GM21390 (cell line): Measurements from ENCODE around the gene CCDC85C.

Experiments
- ATAC-seq: cut with Tn5 transposase; IDR thresholded peaks from one replicate; pipeline ENCODE4 v1.9.1; 2021; ENCODE audit not compliant: unreplicated experiment

CCDC85C gene

DNA sequence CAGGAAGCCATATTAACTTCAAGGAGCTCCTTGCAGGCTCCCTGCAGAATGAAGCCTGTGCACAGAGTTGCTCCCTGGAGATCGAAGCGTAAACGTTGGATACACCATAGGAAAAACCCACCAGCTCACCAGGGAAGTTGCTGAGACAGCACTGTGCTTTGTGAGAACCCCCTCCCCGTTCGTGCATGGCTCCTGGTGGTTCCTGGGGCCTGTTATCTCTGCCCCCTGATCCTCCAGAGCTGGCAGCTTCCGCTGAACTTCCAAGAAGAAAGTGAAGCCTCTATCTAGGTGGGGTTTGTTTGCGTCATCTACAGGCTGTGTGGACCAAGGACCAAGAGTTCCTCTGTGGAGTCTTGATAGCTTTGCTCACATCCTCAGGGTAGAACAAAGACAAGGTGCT, 2.4 kb upstream of the CCDC85C start:
- no peak for ATAC-seq

DNA sequence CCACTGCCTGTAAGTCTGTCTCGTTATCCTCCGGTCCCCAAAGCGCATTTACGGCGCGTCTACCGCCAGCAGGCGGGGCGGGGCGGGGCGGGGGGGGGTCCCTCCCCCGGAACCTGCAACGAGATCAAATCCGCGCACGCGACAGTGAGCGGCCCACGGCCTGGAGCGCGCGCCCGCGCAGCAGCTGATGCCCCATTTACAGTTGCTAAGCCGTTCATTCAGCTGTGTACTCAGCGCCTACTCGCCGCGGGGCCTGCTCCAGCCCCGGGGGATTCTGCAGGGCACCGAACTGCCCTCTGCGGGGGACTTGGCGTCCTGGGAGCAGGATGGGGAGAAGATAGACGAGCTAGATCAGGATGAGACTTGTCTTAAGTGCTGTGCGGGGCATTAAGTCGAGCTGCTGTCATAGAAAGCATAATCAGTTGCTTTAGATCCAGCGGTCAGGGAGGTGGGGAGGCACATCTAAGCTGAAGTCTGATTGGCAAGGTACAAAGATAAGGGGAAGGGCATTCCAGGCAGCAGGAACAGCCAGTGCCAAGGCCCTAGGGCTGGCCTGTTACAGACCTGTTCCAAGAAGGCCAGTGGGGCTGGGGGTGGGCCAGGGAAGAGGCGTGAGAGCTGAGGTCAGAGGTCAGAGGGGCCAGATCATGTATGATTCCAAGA, 1.4 kb upstream of the CCDC85C start:
- no peak for ATAC-seq

DNA sequence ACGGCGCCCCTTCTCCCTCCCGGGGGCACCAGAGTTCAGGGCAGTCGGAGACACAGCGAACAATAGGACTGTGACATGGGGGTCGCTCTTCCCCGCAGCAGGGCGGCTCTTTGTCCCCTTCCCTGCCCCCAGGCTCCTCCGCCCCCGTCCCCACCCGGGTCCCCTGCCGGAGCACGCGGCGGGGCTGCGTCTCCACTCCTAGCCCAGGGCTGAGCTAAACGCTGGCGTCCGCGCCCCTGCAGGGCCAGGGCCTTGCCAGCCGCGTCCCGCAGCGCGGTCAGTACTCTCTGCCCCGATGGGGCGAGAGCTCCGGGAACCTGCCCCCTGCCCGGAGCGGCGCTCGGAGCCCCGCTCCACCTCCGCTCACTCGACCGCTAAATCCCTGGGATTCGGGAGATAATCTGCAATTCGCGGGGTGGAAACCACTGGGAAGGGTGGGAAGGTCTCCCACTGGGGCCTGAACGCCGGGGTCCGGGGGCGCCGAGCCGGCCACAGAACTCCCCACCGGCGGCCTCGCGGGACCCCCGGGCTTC, 825 bp upstream of the CCDC85C start:
- ATAC-seq, result no peak

DNA sequence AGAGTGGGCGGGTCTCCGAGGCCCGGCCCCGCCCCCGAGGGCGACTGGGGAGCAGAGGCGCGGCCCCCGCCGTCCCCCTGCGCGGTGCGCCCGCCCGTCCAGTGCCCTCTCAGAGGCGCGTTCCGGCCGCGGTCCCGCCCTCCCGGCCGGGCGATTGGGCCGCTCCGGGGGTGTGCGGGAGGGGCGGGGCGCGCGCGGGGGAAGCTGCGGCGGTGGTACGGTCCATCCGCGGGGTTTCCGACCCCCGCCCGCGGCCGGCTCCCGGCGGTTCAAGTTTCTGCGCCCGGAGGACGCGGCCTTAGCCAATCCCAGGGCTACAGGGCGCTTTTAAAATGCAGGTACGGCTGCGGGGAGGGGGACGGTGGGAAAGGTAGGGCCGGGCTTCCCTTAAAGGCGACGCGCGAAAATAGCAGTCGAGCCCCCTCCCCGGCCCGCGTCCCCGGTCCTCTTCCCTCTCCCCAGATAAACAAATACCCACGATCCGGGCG, 315 bp upstream of the CCDC85C start:
- ATAC-seq, result peak; percentile 91

DNA sequence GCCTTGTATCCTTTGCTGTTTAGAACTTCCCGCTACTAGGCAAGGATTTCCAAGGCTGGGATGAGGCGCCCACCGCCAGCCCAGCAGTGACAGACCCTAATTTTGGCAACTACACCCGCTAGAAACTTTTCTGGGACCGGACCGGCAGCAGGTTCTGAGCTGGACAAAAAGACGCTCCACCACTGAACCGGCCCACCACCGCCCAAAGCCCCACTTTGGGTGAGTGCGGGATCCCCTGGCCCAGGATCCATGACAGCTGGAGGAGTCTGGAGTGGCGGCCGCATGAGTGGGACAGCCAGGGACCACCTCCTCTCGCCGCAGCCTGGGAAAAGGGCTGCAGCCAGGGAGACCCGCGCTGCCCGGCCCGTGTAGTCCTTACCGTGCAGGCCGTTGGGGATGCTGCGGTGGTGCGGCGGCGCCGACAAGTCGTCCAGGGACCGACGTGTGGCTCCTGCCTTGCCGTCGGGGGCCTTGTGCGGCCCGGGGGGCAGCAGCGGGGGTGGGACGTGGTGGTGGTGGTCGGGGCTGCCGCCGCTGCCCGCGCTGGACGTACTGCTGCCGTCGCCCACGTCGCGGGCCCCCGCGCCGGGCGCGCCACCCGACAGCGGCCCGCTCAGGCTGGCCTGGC, 1.1 kb downstream of the CCDC85C start:
- no peak for ATAC-seq

DNA sequence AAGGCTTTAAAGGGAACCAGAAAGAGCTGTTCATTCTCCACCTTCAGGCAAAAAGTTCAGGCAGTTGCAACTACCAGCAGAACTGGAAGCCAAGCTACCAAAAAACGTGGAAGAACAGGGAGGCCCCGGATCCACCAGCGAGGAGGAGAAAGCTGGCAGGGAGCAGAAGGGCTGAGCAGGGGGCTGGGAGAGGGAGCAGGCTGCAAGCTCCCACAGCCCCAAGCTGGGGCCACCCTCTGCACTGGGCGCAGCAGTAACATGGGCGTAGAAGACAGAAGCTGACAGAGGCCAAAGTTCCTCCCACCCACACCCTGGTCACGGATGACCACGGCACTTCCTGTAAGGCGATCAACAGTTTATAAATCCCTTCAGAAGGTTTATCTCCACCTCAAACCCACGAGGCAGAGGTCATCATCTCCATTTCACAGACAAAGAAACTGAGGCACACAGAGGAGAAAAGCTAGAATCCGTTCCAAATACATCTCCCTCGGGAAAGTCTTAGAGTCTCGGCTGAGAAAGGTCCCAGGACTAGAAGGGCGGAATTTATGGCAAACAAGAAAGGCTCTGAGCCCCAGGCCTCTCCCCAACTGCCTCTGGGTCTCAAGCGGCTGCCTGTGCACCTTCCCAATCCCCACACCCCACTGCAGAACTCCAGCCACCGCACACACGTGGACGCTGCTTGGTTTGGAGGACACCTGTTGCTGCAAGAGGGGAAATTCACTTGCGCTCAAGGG, 1.8 kb downstream of the CCDC85C start:
- ATAC-seq, result no peak

DNA sequence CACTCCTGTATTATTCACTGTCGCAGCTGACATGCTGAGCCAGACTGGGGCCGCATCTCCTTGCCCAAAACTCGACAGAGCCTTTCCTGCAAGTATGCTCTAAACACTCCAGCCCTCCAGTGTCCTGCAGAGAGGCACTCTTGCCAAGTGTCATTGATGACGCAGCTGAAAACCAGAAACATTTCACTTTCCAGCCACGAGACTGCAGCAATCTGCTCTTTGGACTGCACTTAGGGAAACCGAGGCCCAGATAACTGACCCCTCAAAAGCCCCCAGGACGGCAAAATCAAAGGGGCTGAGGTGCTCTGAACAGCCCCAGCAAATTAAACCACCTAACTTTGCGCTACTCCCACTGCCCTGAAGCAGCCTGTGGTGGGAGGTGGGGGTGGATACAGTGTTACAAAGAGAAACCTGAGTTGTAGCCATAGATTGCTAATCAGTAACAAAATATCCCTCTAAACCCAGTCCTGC, 2.6 kb downstream of the CCDC85C start:
- ATAC-seq, result no peak

DNA sequence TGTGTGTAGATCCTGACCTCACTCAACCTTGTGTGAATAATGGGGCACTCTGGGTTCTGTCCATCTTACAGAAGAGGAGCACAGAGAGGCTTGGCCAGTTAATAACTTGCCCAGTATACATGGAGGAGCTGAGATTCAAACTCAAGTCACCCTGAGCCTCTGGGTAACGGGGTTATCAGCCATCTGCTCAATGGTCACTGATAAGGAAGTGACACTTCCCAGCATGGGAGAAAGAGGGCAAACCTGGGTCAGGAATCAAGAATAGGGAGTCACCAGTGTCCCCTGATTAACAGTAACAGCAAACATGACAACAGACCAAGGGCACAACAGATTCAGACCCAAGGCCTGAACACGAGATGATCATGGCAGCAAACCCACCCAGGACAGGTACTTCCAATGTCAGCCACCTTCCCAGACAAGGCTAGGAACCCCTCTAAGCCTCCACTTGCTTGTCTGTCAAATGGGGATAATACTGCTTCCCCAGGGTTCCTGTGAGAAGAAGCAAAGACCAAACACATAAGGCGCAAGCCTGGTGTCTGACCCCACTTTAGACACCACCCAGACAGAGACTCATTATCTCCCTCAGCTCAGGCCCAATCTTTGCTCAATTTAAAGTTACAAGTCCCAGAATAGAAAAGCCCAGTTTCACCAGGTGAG, 3.6 kb downstream of the CCDC85C start:
- ATAC-seq, result no peak

DNA sequence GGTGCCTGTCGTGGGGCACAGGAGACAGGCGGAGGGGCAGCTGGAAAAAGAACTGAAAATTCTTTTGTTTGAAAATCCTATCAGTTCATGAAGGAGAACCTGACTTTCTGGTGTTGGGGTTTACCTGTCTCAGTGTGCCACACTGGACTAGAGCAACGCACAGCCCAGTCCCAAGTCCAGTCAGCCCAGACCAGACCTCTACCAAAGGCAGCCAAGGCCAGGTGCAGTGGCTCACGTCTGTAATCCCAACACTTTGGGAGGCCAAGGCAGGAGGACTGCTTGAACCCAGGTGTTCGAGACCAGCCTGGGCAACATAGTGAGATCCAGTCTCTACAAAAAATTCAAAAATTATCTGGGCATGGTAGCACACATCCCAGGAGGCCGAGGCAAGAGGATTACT, 4.6 kb downstream of the CCDC85C start:
- ATAC-seq, result no peak

DNA sequence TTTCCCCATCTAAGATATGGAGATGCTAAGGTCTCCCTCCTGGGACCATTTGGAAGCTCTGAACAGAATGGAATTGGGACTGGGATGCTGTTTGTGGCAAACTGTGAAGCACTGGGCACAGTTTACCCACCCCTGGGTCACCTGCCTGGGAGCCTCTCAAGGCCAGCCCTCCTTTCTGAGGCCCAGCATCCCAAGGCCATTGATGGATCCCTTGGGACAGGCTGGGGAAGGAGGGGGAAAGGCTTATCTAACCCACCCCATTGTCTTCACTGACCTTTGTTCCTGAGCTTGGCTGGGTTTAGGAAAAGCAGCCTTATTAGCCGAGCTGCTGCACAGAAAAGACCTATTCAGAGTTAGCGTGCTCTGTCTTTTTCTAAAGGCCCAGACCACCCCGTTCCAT, 5.2 kb downstream of the CCDC85C start:
- no peak for ATAC-seq

DNA sequence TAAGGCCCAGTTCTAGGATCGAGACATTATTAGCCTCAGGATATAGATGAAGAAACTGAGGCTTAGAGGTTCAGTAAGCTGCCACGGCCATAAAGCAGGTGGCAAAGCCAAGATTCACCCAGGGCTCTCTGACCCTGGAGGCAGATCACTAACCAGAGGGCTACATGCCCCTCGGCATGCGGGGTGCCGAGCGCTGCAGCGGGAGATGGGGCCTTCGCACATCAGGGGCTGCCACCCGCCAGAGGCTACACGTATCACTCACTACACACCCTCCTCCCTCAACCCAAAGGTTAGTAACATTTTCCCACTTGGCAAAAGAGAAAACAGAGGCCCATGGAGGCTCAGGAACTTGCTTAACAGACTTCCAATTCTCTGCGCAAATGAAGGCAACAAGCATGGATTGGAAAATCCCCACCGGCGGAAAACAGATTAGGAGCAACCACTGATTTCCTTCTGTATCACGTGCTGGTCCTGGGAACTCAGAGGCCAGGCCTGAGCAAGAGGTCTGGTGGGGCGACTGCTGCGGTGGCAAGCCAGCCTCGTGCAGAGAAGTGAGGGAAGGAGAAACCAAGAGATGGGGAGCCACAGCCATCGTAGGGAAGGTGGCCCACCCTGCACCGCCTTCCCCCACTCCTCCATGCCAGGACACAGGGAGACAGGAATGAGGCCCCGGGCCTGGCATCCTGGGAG, 6.0 kb downstream of the CCDC85C start:
- no peak for ATAC-seq

DNA sequence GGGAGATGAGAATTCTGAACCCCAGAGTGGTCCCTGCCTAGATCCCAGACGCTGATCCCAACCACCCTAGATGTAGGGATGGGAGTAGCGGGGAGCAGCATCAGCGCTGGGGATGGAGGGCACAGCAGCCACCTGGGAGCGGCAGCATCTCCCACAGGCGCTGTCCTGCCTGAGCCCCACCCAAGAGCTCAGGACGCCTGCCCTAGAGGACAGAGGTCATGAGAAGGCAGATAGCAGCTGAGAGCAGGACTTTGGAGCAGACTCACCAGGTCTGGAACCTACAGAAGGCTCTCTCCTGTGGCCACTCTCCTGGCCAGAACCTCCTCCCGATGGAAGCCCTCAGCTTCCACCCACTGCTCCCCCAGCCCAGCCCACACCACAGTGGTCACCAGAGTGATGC, 7.2 kb downstream of the CCDC85C start:
- ATAC-seq, result no peak

DNA sequence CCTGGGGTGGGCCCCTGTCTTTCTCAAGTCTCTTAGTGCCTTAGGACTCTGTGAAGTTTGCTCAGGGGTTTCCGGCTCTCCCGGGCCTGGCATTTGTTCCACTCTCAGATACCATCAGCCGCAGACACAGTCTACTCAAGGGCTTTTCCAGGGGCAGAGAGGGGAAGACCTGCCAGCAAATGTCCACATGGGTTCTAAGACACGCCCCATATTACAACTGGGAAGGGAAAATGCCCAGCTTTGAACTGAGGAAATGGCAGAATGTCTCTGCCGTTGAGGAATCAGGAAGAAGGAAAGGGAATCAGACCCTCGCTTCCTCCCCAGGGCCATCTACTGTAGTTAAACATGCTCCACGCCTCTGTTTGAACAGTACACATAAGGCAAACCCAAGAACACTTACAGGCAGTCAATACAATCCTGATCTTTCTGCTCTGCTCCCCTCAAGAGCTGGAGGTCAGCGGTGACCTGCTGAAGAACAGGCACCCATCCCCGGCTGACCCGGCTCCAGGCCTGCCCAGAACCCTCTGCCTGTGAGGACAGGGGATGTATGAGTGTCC, 7.9 kb downstream of the CCDC85C start:
- no peak for ATAC-seq

DNA sequence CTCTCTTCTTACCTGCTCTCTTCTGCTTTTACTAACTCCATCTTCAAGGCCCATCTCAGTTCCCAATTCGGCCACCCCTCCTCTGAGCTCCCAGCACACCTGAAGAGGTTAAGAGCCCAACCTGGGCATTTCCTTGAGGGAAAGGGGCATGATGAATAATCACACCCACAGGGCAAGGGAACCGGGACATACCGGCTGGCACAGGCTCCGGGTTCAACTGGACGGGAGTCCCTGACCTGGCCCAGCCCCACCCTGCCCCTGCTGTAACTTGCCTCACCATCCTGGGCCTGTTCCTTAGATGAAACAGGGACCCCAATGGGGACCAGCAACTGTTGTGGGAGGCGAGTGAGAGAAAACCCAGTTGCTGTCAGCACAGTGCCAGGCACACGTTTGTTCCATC, 8.5 kb downstream of the CCDC85C start:
- no peak for ATAC-seq

DNA sequence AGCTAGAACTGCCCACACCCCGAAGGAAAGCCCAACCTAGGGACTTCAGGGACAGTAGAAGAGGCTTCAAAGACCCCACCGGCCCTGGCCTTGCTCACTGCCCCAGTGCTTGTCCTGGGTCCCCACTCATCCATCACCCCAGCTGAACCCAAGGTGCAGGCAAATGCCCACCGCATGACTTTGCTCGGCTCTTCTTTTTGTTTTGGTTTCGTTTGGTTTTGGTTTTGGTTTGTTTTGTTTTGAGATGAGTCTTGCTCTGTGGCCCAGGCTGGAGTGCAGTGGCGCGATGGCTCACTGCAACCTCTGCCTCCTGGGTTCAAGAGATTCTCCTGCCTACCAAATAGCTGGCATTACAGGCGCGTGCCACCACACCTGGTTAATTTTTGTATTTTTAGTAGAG, 9.0 kb downstream of the CCDC85C start:
- peak; percentile 95 for ATAC-seq

DNA sequence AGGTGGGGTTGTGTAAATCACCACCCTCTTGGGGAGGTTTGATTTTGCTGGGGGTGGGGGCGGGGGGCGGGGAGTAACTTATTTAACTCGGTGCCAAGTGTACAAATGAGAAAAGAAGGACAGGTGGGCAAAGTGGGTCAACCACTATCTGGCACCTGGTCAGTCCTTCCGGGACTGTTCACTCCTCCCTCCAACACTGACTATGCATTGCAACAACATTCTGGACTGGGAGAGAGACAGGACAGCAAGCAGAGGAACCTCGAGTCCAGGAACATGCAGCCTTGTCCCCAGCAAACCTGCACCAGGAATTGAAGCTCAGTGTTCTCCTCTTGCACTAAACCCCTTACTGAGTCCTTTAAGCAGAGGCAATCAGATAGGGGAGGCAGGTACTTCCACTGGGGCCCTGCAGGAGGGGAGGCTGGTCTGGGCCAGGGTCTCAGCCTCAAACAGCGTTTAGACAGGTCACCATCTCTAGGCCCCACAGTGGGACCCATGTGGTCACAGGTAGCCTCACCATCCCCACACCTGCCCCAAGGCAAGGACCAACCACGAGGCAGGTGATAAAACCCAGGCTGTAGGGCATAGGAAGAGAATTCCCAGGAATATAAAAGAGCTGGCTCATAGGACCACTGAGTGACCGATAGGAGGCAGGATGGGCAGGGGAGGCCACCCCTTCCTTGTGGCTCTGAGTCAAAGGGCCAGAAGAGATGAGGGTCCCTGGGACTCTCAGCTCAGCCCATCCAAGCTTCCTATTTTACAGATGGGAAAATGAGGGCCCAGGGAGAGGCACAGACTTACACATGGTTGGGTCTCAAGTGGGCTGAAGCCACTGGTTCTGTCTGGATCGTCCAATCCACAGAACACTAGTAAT, 9.8 kb downstream of the CCDC85C start:
- ATAC-seq, result peak; percentile 7

DNA sequence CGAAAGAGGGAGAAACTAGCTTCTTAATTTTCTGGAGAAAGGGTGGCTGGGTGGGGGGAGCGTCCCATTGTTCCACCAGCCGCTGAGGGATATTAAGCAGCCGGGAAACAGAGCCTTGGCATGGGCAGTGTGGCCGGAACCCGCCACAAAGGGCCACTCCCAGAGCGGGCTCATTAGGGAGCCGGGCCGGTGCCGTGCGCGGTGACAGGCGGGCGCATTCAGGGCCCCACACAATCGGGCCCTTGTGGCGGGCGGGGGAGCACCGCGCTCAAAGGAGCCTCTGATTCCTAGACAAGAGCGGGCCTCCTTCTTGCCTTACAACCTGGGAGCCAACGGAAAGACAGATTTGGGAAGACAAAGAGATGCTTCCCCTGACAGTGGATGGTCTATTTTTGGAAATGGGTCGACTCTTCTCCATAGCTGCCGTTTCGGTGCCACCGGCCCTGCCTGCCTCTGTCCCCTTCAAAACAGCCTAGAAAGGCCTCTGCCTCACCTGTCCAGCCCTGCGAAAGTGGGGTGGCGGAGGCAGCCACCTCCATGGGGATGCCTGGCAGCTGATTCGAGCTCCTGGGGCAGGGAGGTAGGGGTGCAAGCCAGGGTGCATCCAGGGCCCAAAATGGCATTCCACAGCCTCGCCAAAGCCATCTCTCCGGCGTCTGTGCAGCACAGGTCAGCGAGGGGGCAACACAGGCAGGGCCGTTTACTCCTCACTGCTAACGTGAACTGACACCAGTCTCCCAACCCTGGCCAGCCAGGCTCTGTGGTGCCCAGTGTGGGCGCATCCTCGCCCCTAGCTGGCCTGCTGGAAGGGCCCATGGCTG, 10.9 kb downstream of the CCDC85C start:
- no peak for ATAC-seq

DNA sequence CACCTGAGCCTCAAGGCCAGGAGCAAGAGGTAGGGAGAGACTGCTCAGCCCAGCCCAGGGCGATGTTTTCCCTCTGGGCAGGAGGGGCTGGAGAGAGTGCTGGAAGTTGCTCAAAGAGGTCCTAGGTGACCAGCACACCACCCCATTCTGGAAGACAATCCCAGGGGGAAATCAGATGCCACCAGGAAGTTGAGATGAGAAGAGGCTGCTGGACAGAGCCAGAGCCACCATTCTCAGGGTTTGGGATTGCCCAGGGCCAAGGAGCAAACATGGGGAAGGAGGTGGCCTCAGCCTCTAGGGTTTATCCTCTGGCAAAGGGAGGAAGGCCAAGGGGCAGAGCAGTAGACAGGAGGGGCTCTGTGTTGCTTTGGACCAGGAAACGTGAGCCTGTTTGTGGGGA, 11.6 kb downstream of the CCDC85C start:
- ATAC-seq, result no peak
